Caco-2 (cell line): Measurements from ENCODE around the gene UCP3. TPM values are rescaled to one million over a fixed set of nuclear protein-coding genes. Genes with fewer than 3 reads are reported as not detected.

Experiments used
- BruUV-seq: library from RNA; stranded (reverse); fragments of 400-500 nt; replicated peaks from 2 replicates; lab custom pipeline; 2021; lab: Mats Ljungman, UMichigan
- CTCF ChIA-PET: fragments of 300-600 bp; sonication (Branson Sonifier 250); formaldehyde crosslinking; loops from one replicate; lab custom pipeline; 2022; ENCODE audit warnings: antibody characterized with exemption; lab: Charles Lee
- POLR2A ChIA-PET: fragments of 300-600 bp; sonication (Branson Sonifier 250); formaldehyde crosslinking; loops from one replicate; lab custom pipeline; 2022; ENCODE audit warnings: antibody characterized with exemption; lab: Charles Lee
- DNase-seq, 2 experiments: peaks; one replicate each; pipeline versions ENCODE4 v3.0.0 to v3.0.0-alpha.2; 2020 to 2022
- H3K27me3 ChIP-seq: replicated peaks from 2 replicates; pipeline ENCODE4 v1.6.0; 2011; ENCODE audit warnings: low read length; ENCODE audit not compliant: control insufficient read depth, insufficient read depth
- H3K36me3 ChIP-seq: 2 replicates; pipeline ENCODE4 v1.5.1; 2011; ENCODE audit warnings: low read length; ENCODE audit not compliant: control insufficient read depth, insufficient read depth
- H3K4me1 ChIP-seq: fragments of 250-450 bp; sonication (Bioruptor Pico); 2 replicates; pipeline ENCODE4 v1.5.1; 2020; ENCODE audit warnings: mild to moderate bottlenecking
- H3K4me3 ChIP-seq: 2 replicates; pipeline ENCODE4 v1.5.1; 2011; ENCODE audit warnings: low read depth, mild to moderate bottlenecking, control low read depth, low read length
- H3K9me3 ChIP-seq: fragments of 250-450 bp; sonication (Bioruptor Pico); 2 replicates; pipeline ENCODE4 v1.5.1; 2020; ENCODE audit warnings: mild to moderate bottlenecking, moderate library complexity
- H3K27ac Mint-ChIP-seq: one replicate; pipeline ENCODE4 v1.8.0; 2022; ENCODE audit warnings: mixed read lengths; ENCODE audit not compliant: unreplicated experiment
- H3K27me3 Mint-ChIP-seq: one replicate; pipeline ENCODE4 v1.8.0; 2022; ENCODE audit warnings: mixed read lengths; ENCODE audit not compliant: insufficient read depth, unreplicated experiment
- H3K36me3 Mint-ChIP-seq: one replicate; pipeline ENCODE4 v1.8.0; 2022; ENCODE audit warnings: mild to moderate bottlenecking, mixed read lengths; ENCODE audit not compliant: insufficient read depth, unreplicated experiment
- H3K4me1 Mint-ChIP-seq: one replicate; pipeline ENCODE4 v1.8.0; 2022; ENCODE audit warnings: low read depth, mixed read lengths; ENCODE audit not compliant: unreplicated experiment
- H3K4me3 Mint-ChIP-seq: one replicate; pipeline ENCODE4 v1.8.0; 2022; ENCODE audit warnings: mild to moderate bottlenecking, moderate library complexity, mixed read lengths; ENCODE audit not compliant: unreplicated experiment
- H3K9me3 Mint-ChIP-seq: one replicate; pipeline ENCODE4 v1.8.0; 2022; ENCODE audit warnings: mixed read lengths; ENCODE audit not compliant: unreplicated experiment
- intact Hi-C: fragments of 100-400 bp; cut with micrococcal nuclease; formaldehyde crosslinking; loops from one replicate; pipeline ENCODE4 v1.10.0; 2022; ENCODE audit not compliant: unreplicated experiment
- total RNA-seq: library from RNA; stranded (reverse); gene quantifications from 2 replicates; pipeline ENCODE4 v1.2.3, GENCODE V29; 2022
- TF ChIP-seq, protein P1 (sequence below), 2 experiments: fragments of 200-600 bp in 1 of 2; IDR thresholded peaks; 1 replicate in 1 of 2; 2 replicates in 1 of 2; pipeline versions ENCODE4 v1.5.1 to v1.8.0; 2011 to 2022; ENCODE audit warnings: antibody characterized with exemption in 1 of 2, control low read depth in 1 of 2, inconsistent platforms in 1 of 2, low read depth in 1 of 2, low read length in 1 of 2, mild to moderate bottlenecking in 1 of 2, moderate library complexity in 1 of 2; ENCODE audit not compliant: insufficient read depth in 1 of 2, severe bottlenecking in 1 of 2, unreplicated experiment in 1 of 2

UCP3 gene
- total RNA-seq, 1 experiment from 2014 or later, result 1.2 TPM

DNA sequence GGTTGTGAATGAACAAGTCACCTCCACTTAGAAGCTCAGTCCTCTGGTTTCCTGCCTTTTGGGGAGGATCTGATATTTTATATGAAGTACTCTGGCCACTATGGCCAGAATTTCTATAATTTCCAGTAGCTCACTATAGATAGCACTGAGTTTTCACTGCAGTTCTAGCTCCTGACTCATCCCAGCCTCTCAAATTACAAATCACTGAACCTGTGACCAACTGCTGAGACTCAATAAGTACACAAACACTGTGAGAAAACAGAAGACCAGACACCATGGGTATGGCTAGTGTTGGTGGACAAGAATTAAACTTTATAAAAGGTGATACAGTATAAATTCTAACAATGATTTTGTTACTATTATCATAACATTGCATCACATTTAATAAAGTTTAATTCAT is 47.1 kb upstream of the UCP3 start:
- DNase-seq, result no peak
- H3K4me3 ChIP-seq, result no peak overlapping the region
- H3K4me1 ChIP-seq, result no peaks in the 10 kb centered on the region
- ChIA-PET CTCF (interaction anchor here (0.8 kb wide), 1 partner anchor 115 kb away, joined by 3 read pairs; the partner anchor contains the start of genes C2CD3 and PPME1), POLR2A (no interaction called here)
- Mint-ChIP-seq H3K4me3 (no peak overlapping the region), H3K4me1 (no peaks in the 10 kb centered on the region), H3K27me3 (no peaks in the 10 kb centered on the region), H3K9me3 (no peaks in the 10 kb centered on the region), H3K27ac (no peak overlapping the region), H3K36me3 (peaks cover 12% of the 10 kb centered on the region)
- TF ChIP-seq, protein P1, sequence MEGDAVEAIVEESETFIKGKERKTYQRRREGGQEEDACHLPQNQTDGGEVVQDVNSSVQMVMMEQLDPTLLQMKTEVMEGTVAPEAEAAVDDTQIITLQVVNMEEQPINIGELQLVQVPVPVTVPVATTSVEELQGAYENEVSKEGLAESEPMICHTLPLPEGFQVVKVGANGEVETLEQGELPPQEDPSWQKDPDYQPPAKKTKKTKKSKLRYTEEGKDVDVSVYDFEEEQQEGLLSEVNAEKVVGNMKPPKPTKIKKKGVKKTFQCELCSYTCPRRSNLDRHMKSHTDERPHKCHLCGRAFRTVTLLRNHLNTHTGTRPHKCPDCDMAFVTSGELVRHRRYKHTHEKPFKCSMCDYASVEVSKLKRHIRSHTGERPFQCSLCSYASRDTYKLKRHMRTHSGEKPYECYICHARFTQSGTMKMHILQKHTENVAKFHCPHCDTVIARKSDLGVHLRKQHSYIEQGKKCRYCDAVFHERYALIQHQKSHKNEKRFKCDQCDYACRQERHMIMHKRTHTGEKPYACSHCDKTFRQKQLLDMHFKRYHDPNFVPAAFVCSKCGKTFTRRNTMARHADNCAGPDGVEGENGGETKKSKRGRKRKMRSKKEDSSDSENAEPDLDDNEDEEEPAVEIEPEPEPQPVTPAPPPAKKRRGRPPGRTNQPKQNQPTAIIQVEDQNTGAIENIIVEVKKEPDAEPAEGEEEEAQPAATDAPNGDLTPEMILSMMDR (IDR thresholded peaks at IDR 0.05; ENCODE audit: insufficient read depth in 1 of 2, low read depth in 1 of 2, low read length in 1 of 2, severe bottlenecking in 1 of 2, unreplicated experiment in 1 of 2), result no peak
- H3K9me3 ChIP-seq, result no peaks in the 10 kb centered on the region
- no peaks in the 10 kb centered on the region for H3K36me3 ChIP-seq
- H3K27me3 ChIP-seq, result no peaks in the 10 kb centered on the region
- intact Hi-C loops, result no loop called here
- BruUV-seq, result no TSS peak

DNA sequence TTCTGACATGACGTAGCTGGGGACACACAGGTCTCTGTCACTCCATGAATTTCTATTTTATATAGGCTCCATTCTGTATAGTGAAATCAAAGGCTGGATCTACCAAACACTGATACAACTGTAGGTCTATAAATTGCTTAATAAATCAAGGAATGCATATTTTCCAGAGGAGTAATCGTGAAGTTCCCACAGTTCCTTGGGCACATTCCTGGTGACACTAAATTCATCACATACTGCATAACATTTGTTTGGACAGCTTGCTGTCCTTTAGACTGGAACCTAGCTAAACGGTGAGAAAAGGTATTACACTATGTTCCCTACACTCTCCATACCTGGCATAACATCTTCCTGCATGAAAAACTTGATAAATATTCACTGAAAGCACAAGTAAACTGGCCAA is 41.6 kb upstream of the UCP3 start:
- no TSS peak for BruUV-seq
- CTCF ChIA-PET, result no interaction called here

DNA sequence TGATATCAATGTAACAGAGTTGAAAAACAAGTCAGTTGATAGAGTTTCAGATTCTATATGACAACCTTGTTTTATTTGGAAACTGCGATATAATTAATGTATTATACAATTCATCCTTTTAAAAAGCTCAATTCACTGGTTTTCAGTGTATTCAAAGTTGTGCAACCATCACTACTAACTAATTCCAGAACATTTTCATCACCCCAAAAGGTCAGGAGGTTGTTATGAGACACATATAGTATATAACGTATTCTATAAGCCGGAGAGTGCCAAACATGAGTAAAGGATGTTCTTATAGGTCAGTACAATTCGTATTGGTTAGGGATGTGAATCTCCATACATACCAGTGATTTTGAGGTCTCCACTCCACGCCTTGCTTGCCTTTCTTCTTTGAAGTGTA is 40.1 kb upstream of the UCP3 start:
- H3K4me1 ChIP-seq, result no peaks in the 10 kb centered on the region
- H3K9me3 Mint-ChIP-seq, result no peaks in the 10 kb centered on the region
- POLR2A ChIA-PET, result no interaction called here
- intact Hi-C loops, result no loop called here
- TF ChIP-seq, protein P1 (IDR thresholded peaks at IDR 0.05; ENCODE audit: insufficient read depth in 1 of 2, low read depth in 1 of 2, low read length in 1 of 2, severe bottlenecking in 1 of 2, unreplicated experiment in 1 of 2), result no peak
- no peak overlapping the region for H3K4me3 ChIP-seq
- no peaks in the 10 kb centered on the region for H3K4me1 Mint-ChIP-seq
- H3K27me3 ChIP-seq, result no peaks in the 10 kb centered on the region
- no peaks in the 10 kb centered on the region for H3K36me3 ChIP-seq
- H3K27me3 Mint-ChIP-seq, result no peaks in the 10 kb centered on the region
- no peak overlapping the region for H3K27ac Mint-ChIP-seq
- DNase-seq, result no peak
- H3K9me3 ChIP-seq, result no peaks in the 10 kb centered on the region
- BruUV-seq, result no TSS peak
- no peak overlapping the region for H3K4me3 Mint-ChIP-seq
- peaks cover 6% of the 10 kb centered on the region for H3K36me3 Mint-ChIP-seq
- CTCF ChIA-PET, result no interaction called here

More for the DNA sequence above, 41.6 kb upstream of the UCP3 start:
- POLR2A ChIA-PET, result no interaction called here
- no peaks in the 10 kb centered on the region for H3K4me1 Mint-ChIP-seq
- H3K4me3 ChIP-seq, result no peak overlapping the region
- TF ChIP-seq, protein P1 (IDR thresholded peaks at IDR 0.05; ENCODE audit: insufficient read depth in 1 of 2, low read depth in 1 of 2, low read length in 1 of 2, severe bottlenecking in 1 of 2, unreplicated experiment in 1 of 2), result no peak
- DNase-seq, result no peak
- H3K36me3 Mint-ChIP-seq, result peaks cover 6% of the 10 kb centered on the region
- intact Hi-C loops, result no loop called here
- no peaks in the 10 kb centered on the region for H3K9me3 Mint-ChIP-seq
- no peaks in the 10 kb centered on the region for H3K4me1 ChIP-seq
- no peaks in the 10 kb centered on the region for H3K27me3 ChIP-seq
- no peaks in the 10 kb centered on the region for H3K9me3 ChIP-seq
- no peak overlapping the region for H3K4me3 Mint-ChIP-seq
- no peak overlapping the region for H3K27ac Mint-ChIP-seq
- H3K27me3 Mint-ChIP-seq, result no peaks in the 10 kb centered on the region
- no peaks in the 10 kb centered on the region for H3K36me3 ChIP-seq
